Frontal cortex (tissue), 4 donors: Measurements from ENCODE around the gene BUD23. TPM values are rescaled to one million over a fixed set of nuclear protein-coding genes. Genes with fewer than 3 reads are reported as not detected.
"Not testable (repeated sequence)": the region's sequence is repeated elsewhere in the genome, so short reads cannot be mapped to it uniquely, and the experiment has no call there.

ENCODE experiments used
- DNase-seq, 2 donors: peaks; one replicate each; pipeline ENCODE4 v3.0.0; 2012; ENCODE audit warnings: low spot score in 2 of 2
- FAIRE-seq: peaks from 2 replicates; lab custom pipeline; 2012; peaks lifted over from hg19 to GRCh38; lab: Jason Lieb, UNC
- total RNA-seq: library from RNA; depleted of rRNA; stranded (reverse); fragments of >200 nt; gene quantifications from one replicate; pipeline ENCODE4 v1.2.3, GENCODE V29; 2014
- donor health status: control.
- donor health status: control.
- donor health status: control.

BUD23 gene
- total RNA-seq, 1 donor from 2014 or later: 30.2 TPM

DNA sequence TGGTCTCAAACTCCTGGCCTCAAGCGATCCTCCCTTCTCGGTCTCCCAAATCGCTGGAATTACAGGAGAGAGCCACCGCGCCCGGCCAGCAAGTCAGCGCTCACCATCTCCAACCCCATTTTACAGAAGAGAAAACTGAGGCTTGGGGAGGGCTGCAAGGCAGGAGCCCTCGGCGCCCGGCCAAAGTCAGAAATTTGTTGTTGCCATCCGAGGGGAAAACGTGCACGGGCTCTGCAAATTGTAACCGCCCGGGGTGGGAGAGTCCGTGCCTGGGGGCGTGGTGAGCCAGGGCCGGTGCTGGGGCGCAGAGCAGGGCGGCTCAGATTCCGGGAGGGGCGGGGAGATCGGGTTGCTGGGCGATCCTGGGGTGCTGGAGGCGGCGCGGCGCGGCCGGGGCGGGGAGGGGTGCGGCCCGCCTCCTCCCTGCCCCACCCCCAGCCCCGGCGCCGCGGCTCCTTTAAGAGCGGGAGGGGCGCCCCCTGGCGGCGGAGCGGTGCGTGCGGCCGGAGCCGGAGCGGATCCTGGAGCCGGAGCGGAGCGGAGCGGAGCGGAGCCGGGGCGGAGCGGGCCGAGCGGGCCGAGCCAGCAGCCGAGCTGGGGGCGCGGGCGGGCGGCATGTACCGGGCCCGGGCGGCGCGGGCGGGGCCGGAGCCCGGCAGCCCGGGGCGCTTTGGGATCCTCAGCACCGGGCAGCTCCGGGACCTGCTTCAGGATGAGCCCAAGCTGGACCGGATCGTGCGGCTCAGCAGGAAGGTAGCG lies 15.9 kb upstream of the BUD23 start, which contains the start of gene VPS37D:
Gene VPS37D (plus strand): TSS at position 488 of the 759 bp plus-strand sequence. CDS start 128 bp downstream, at position 616.
- DNase-seq (peak; percentile 96 to 97), FAIRE-seq (no peak)

DNA sequence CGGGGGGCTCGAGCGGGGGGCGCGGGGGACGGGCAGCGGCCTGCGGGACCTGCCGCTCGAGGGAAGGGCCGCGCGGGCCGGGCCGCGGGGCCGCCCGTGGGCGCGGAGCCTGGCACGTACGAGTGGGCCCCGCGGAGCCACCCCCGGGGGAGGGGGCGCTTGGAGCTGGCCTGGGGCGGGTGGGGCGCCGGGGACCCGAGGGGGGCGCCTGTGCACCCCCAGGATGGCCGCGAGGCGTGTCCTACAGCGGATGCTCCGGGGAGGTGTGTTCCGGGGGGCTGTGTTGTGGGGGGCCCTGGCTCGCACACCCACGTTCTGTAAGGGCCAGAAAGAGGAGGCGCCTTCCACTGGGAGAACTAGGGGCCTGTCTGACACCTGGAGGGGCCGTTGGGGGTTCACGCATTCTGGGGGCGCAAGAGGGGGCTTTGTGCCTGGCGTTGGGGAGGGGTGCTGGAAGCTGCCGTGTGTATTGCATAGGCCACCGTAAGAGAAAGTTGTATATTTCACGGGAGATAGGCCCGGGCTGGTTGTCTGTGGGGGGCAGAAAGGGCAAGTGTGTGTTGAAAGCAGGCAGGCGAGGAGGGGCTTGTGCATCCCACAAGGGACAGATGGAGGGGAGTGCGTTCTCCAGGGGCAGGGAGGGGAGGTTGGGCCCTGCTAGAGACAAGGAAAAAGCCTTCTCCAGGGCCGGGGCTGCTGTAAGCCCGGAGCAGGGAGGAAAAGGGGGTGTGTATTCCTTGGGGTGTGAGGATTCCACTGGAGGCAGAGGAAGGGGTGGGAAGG lies 15.1 kb upstream of the BUD23 start:
- FAIRE-seq (no peak), DNase-seq (peak in 1 of 2 donors; percentile 58)

DNA sequence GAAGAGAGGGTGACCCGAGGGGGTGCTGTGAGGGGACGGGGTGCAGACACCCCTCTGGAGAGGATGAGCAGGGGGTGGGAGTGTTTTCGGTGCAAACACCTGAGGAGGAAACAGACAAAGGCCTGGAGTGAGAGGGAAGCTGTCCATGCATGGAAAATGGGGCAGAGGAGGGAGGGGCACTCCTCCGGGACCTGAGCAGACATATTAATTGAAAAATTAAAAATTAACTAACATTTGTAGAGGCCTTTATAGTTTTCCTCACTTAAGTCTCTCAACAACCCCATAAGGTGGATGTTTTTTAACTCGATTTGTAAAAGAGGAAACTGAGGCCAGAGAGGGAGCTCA lies 14.5 kb upstream of the BUD23 start:
- DNase-seq: no peak
- FAIRE-seq: no peak

DNA sequence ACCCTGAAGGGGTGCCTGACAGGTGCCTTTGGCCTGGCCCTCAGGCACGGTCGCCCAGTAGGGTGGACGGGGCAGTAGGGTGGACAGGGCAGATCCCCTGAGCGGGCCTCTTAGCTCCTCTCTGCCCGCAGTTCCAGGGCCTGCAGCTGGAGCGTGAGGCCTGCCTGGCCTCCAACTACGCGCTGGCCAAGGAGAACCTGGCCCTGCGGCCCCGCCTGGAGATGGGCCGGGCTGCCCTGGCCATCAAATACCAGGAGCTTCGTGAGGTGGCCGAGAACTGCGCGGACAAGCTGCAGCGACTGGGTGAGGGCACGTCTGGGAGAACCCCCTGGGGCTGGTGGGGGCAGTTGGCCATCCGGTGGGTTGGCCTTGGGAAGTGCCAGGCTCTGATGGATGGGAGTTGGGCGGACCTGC lies 14.1 kb upstream of the BUD23 start:
- no peak for FAIRE-seq

DNA sequence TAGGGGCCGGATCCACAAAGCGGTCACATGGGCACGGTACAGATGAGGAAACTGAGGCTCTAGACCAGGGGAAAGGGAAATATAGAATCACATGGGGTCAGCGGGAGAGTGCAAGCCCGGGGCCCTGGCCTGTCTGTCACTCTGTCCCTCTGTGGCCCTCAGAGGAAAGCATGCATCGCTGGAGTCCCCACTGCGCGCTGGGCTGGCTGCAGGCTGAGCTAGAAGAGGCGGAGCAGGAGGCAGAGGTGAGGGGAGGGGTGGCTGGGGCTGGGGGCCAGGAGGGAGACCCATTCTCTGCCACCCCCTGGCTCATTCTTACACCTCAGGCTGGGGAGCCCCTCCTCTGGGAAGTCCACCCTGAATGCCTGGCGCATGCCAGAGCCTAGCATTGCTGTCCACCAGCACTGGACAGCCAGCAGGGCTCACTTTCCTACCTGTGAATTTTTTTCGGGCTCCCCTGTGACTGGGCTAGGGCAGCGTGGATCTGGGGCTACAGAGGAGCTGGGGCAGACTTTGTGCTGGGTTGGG lies 13.5 kb upstream of the BUD23 start:
- no peak for FAIRE-seq

More for the DNA sequence above, 14.1 kb upstream of the BUD23 start:
- DNase-seq: no peak

DNA sequence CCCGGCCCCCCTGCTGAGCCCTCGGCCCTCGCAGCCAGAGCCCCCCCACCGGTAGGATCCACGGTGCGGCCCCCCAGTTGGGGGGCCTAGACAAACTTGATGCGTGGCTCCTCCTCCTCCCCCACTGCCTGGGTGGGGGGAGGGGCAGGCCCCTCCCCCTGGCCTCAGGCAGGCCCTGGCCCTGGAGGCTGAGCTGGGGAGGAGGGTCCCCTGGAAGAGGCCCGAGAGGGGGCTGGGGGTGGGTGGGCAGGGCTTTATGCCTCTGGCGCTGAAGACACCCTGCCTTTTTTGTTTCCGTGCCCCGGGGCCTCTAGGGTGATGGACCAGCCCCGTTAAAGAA lies 12.1 kb upstream of the BUD23 start:
- FAIRE-seq (no peak), DNase-seq (no peak)

More for the DNA sequence above, 13.5 kb upstream of the BUD23 start:
- no peak for DNase-seq

DNA sequence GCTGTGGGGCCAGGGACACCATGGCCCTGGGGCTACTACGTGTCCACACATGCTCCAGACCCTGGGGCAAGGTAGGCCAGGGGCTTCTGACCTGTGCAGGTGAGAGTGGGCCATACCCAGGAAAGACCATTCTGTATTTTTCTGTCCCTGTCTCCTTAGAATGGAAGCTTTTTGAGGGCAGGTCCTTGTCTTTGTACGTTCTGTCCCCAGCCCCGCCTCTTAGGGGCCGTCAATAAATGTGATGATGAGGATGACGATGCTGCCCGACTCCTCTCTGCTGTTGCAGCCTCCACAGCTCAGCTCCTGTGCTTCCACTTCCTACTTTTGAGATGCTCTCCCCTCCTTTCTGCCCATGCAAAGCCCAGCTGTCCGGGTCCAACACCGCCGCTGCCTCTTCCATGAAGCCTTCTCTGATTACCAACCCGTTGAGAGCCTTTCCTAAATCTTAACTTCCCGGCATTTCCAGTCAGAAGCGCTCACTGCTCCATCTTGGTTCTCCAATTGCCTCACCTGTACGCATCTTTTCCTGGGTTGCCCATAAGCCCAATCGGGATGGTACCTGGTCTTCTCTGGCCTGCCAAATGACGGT lies 11.4 kb upstream of the BUD23 start:
- FAIRE-seq (no peak), DNase-seq (no peak)

DNA sequence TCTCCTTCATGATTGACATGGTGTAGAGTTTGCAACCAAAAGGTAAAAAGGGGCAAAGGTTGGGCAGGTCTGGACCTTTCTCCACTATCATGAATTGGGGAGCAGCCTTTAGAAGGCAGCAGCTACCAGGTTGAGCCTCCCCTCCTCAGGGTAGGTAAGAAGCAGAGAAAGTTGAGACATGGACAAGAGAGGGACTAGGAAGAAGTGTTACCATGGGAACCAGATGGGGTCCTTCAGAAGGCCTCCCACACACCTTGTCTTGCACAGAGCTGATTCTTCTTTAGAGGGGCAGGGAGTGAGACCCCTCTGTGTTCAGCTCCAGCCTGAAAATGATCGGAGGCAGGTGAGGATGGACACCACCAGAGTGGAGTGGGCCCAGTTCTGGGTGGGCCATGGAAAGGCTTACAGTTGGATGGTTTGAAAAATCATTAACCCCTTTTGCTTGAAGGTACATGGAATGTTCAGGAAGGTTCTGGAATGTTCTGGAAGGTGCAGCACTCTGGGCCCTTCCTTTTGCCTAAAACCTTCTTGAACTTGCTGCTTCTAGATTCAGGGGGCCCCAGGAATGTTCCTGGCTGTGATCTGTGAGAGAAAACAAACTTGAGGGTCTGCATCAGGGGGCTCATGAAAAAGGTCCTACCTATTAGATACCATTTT lies 8.8 kb upstream of the BUD23 start:
- FAIRE-seq: no peak
- no peak for DNase-seq

DNA sequence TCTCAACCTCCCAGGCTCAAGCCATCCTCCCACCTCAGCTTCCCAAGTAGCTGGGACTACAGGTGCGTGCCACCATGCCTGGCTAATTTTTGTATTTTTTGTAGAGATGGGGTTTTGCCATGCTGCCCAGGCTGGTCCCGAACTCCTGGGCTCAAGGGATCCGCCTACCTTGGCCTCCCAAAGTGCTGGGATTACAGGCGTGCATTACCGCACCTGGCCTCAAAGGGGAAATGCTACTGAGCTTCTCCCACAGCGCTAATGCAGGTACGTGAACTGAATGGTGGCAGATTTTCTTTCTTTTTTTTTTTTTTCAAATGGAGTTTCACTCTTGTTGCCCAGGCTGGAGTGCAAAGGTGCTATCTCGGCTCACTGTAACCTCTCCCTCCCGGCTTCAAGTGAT lies 7.3 kb upstream of the BUD23 start:
- DNase-seq, FAIRE-seq: not testable (repeated sequence)

DNA sequence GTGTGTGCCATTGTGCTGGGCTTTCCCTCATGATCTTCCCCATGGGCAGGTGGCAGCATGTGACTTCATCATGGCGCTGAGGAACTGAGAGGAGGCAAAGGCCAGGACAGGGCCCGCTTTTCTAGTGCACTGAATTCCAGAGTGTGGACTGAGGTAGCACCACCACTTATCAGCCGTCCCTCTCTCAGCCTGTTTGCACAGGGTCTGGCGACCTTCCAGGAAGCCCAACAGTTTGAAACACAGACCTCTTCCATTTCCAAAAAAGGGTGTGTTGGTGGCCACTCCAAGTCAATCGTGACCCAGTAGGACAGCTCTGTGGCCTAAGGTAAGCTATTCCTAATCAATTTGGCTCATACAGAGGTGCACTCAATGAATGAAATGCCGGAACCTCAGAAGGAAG lies 4.5 kb upstream of the BUD23 start:
- FAIRE-seq: no peak
- DNase-seq: no peak

DNA sequence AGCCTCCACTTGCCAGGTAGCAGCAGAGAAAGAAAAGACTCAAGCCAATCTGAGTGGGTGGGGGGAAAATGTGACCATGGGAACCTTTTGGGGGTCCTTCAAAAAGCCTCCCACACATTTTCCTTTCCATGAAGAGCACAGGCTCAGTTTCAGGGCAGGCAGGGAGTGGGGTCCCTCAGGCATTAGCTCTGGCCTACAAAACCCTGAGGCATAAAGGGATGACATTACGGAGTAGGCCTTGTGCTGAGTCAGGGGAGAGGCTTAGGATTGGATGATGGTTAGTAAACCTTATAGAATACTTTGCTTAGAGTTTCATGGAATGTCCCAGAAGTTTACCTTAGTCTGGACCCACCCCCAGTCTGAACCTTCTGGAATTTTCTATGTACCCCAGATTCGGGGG lies 3.7 kb upstream of the BUD23 start:
- no peak for FAIRE-seq

DNA sequence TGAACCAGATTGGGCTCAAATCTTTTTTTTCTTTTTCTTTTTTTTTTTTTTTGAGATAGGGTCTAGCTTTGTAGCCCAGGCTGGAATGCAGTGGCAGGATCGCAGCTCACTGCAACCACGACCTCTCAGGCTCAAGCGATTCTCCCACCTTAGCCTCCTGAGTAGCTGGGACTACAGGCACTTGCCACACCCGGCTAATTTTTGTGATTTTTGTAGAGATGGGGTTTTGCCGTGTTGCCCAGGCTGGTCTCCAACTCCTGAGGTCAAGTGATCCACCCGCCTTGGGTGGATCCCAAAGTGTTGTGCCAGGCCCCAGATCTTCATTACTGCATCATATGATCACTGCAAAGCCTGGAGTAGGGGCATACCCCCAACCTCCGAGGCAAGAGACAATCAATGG lies 2.9 kb upstream of the BUD23 start:
- DNase-seq: no peak
- FAIRE-seq: no peak

More for the DNA sequence above, 3.7 kb upstream of the BUD23 start:
- DNase-seq: no peak

DNA sequence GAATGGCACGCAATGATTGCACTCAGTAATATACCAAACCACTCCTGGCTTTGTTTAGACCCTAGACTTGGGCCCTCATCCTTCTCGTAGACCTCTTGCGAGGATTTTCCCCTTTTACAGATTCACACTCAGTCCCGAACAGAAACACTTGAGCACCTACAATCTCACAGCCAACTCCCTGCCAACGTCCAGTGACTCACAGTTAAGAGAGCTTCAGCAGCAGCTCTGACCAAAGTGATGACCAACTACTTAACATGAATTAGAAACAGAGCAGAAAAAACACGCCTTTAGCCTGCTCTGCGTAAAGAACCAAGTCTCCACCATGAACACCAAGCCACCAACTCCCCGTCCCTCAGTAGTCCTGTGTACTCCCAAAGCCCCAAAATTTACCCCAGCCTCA lies 2.4 kb upstream of the BUD23 start:
- FAIRE-seq (no peak), DNase-seq (no peak)

DNA sequence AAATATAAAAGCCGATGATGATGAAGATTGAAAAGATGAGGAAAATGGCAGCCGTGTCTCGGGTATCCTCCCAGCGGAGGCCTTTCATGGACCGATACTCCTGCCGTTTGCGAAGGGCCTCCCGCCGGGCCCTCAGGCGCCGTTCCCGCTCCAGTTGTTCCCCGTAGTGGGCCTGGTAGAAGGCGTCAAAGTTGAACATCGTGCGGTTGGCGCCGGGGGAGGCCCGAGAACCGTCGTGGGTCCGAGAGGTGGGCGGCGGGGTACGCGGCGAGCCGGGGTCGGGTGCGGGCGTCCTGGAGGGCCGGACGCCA lies 697 bp upstream of the BUD23 start:
- FAIRE-seq (no peak), DNase-seq (no peak)

DNA sequence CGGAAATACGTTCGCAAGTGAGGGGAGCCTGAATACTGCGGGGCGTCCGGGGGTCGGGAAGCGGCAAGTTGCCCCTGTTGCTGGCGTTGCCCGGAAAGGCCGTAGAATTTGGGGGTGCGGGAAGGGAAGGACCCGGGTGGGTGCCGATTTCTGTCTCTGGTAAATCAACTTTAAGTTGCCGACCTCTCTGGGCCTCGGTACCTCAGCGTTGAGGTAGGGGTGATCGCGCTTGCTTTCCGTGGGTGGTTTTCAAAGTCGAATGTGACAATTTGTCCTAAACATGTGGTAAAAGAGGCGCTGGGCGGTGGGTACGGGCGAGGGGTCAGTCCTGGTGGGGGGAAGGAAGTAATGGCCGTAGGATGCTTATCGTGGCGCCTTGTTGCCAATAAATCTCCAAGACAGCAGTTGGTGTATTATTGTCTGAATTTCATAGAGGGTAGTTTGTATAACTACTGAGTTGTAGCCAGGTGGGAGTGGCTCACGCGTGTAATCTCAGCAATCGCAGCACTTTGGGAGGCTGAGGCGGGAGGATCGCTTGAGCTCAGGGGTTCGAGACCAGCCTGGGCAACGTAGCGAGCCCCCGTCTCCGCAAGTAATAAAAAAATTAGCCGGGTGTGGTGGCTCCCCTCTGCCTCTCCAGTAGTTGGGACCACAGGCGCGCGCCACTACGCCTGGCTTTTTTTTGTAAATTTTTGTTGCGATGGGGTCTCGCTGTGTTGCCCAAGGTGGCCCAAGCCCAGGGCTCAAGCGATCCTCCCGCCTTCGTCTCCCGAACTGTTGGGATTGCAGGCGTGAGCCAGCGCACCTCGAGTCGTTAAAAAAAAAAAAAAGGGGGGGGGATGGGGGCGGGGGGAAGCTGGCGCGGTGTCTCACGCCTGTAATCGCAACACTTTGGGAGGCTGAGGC lies 644 bp downstream of the BUD23 start:
- FAIRE-seq (no peak), DNase-seq (no peak)

DNA sequence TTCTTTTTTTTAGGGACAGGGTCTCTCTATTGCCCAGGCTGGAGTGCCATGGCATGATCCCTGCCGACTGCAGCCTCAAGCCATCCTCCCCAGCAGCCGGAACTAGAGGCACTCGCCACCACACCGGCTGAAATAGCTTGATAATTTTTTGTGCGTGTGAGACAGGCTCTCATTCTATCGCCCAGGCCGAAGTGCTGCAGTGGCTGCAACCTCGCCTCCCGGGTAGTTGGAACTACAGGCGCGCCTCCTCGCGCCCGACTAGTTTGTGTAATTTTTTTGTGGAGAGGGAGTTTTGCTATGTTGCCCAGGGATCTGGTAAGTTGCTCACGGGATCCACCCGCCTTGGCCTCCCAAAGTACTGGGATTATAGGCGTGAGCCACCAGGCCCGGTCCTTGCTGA lies 1.9 kb downstream of the BUD23 start:
- no peak for DNase-seq
- no peak for FAIRE-seq

DNA sequence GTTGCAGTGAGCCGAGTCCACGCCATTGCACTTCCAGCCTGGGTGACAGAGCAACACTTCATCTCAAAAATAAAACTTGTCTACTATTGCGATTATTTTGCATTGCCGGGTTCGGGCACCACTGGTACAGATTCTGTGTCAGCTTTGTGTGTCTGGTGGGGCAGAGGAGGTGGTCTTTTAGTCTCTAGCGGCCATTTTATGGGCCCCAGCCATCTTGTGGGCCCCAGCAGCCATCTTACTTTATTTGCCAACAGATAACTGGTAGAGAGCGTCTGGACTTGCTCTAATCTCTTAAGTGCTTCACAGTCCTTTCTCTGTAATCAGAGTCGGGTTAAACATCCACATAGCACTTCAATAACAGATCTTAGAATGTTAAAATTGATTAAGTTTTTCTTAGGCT lies 4.9 kb downstream of the BUD23 start:
- no peak for FAIRE-seq
- DNase-seq: no peak

DNA sequence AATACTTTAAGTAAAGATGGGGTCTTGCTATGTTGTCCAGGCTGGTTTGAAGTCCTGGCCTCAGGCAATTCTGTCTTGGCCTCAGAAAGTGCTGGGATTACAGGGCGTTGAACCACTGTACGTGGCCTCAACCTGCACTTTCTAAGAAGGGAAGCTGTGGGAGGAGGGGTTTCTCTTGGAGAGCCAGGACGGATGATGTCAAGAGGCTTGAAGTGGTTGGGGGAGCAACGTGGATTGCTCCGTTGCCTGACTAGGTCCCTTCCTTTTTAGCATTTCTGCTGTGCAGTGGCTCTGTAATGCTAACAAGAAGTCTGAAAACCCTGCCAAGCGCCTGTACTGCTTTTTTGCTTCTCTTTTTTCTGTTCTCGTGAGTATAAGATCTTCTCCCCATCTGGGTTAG lies 7.2 kb downstream of the BUD23 start:
- DNase-seq: no peak

DNA sequence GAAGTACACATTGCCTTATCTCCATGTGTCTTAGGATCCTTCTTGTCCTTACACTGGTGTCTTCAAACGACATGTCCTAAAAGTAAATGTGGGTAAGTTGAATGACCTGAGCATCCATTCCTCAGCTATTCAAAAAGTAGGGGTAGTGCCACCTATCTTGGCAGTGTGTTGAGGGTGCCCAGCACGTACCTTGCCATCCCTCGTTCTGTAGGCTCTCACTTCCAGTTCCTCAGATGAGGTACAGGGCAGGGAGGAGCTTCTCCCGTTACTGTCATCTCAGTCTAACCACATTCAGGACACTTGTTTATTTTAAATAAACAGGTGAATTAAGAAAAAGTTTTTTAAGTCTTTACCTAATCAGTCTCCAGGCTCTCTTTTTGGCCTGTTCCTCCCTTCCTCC lies 13.0 kb downstream of the BUD23 start:
- DNase-seq: no peak
- FAIRE-seq: no peak

More for the DNA sequence above, 7.2 kb downstream of the BUD23 start:
- no peak for FAIRE-seq
